ENCODE data around the gene ZDHHC9. TPM values are rescaled to one million over a fixed set of nuclear protein-coding genes. Genes with fewer than 3 reads are reported as not detected.
"Not testable (repeated sequence)": the region's sequence is repeated elsewhere in the genome, so short reads cannot be mapped to it uniquely, and the experiment has no call there.

The ZDHHC9 gene
- 2.7 TPM for total RNA-seq

DNA sequence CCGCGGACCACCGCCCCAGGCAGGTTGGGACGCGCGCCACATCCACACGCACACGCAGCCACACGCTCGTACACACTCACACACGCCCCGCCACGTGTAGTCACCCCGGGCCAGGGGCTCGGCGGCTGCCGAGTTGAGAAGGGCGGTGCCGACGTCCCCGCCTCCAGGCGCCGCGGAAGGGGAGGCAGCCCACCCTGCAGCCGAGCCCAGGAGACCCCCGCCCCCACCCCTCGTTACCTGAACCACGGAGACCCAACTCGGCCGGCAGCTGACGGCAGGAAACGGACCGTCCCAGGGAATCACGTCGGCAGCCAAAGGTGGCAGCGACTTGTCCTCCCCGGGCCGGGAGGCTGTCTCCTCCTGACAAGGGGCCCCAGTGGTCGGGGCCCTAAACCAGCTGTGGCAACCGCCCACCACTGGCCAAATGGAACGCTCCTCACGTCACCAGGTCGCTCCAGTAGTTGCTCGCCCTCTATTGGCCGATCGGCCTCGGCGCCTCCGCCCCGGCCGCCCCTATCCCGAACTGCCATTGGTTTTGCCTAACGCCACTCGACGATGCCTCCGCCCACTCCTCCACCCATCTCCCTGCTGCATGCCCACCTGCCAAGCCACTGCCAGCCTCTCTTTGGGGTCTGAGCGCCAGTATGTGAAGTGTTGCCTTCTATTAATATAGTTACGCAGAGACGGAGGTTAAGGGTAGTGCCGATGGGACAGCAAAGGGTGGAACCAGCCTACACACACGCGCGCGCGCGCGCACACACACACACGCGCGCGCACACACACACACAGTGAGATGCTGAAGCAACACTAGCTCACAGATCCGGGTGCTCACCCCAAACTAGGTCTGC is at the start of gene ZDHHC9:
ZDHHC9 (minus strand) TSS at position 428 of the 848 bp plus-strand sequence. CDS start 1,941 bp downstream, outside the sequence.
- peak within 1 kb of the TSS; percentile 57 for H3K4me3 ChIP-seq (ENCODE audit: low read length)
- no peaks in the 10 kb centered on the region for H3K9me3 ChIP-seq (ENCODE audit: low read depth, low read length)
- peaks cover 10% of the 10 kb centered on the region for H3K4me1 ChIP-seq (ENCODE audit: insufficient read depth, low read length)
- H3K27me3 ChIP-seq (ENCODE audit: insufficient read depth, low read length) = no peaks in the 10 kb centered on the region

GRCh38 chrX:129877401-129877800 is 33.7 kb upstream of the ZDHHC9 start:
- Histone ChIP-seq H3K4me1 (ENCODE audit: insufficient read depth, low read length) (no peaks in the 10 kb centered on the region), H3K9me3 (ENCODE audit: low read depth, low read length) (no peaks in the 10 kb centered on the region), H3K27me3 (ENCODE audit: insufficient read depth, low read length) (no peaks in the 10 kb centered on the region), H3K4me3 (ENCODE audit: low read length) (no peak overlapping the region)

DNA sequence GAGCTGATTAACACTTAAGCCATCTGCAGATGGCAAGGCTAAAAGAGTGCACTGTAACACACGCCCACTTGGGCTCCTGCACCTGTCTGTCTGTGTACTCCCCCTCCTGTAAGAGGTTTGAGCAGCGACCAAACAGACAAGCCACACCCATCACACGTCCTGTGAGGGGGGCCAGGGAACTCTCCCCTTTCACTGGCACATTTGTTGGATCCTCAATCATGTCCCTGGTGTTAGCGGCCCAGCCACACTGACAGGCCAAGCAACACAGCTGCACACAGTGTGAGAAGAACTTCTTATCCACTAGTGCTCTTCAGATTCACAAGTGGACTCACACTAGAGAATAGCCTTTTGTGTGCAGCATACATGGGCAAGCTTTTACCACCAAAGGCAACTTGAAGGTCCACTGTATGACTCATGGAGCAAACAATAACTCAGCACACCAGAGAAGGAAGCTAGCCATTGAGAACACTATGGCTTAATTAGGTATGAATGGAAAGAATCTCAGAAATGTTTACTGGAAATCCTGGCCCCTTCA is 33.2 kb upstream of the ZDHHC9 start:
- Histone ChIP-seq H3K9me3 (ENCODE audit: low read depth, low read length) (no peaks in the 10 kb centered on the region), H3K4me3 (ENCODE audit: low read length) (no peak overlapping the region)

GRCh38 chrX:129875669-129876068 is 32.0 kb upstream of the ZDHHC9 start:
- Histone ChIP-seq H3K9me3 (ENCODE audit: low read depth, low read length) (no peaks in the 10 kb centered on the region), H3K4me1 (ENCODE audit: insufficient read depth, low read length) (no peaks in the 10 kb centered on the region), H3K4me3 (ENCODE audit: low read length) (no peak overlapping the region), H3K27me3 (ENCODE audit: insufficient read depth, low read length) (no peaks in the 10 kb centered on the region)

More for the DNA sequence above, 33.2 kb upstream of the ZDHHC9 start:
- Histone ChIP-seq H3K27me3 (ENCODE audit: insufficient read depth, low read length) (no peaks in the 10 kb centered on the region), H3K4me1 (ENCODE audit: insufficient read depth, low read length) (no peaks in the 10 kb centered on the region)

DNA sequence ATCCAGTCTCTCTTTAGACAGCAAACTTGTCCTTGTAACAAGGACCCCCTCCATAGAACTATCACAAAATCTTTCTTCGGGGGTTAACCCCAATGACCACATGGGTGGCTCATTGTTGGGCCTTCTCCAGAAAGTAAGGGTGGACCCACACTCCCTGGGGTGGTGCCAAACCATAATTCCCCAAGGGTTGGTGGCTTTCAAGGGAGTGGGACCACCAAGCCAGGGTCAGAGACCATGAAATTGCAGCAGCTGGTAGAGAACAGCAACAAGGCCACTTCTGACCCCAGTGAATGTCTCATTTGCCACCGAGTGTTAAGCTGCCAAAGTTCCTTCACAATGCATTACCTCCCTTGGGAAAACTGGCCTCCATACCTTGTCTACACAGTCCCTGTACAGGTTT is 28.8 kb upstream of the ZDHHC9 start:
- Histone ChIP-seq H3K9me3 (ENCODE audit: low read depth, low read length) (no peaks in the 10 kb centered on the region), H3K4me1 (ENCODE audit: insufficient read depth, low read length) (no peaks in the 10 kb centered on the region), H3K4me3 (ENCODE audit: low read length) (no peak overlapping the region), H3K27me3 (ENCODE audit: insufficient read depth, low read length) (no peaks in the 10 kb centered on the region)

DNA sequence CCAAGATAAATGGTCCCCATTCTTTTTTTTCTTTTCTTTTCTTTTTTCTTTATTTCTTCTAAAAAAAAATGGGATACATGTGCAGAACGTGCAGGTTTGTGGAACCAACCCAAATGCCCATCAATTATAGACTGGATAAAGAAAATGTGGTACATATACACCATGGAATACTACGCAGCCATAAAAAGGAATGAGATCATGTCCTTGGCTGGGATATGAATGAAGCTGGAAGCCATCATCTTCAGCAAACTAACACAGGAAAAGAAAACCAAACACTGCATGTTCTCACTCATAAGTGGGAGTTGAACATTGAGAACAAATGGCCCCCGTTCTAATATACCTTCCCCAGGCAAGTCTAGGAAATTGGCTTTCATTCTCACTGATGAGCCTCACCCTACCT is 22.6 kb upstream of the ZDHHC9 start:
- H3K9me3 ChIP-seq (ENCODE audit: low read depth, low read length); H3K27me3 ChIP-seq (ENCODE audit: insufficient read depth, low read length); H3K4me1 ChIP-seq (ENCODE audit: insufficient read depth, low read length); H3K4me3 ChIP-seq (ENCODE audit: low read length): not testable (repeated sequence)

DNA sequence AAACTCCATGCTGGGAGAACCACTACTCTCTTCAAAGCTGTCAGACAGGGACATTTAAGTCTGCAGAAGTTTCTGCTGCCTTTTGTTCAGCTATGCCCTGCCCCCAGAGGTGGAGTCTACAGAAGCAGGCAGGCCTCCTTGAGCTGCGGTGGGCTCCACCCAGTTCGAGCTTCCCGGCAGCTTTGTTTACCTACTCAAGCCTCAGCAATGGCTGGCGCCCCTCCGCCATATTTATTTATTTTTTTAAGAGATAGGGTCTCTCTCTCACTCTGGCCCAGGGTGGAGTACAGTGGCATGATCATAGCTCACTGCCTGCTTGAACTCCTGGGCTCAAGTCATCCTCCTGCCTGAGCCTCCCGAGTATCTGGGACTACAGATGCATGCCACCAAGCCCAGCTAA is 15.4 kb upstream of the ZDHHC9 start:
- H3K4me3 ChIP-seq (ENCODE audit: low read length); H3K9me3 ChIP-seq (ENCODE audit: low read depth, low read length); H3K27me3 ChIP-seq (ENCODE audit: insufficient read depth, low read length); H3K4me1 ChIP-seq (ENCODE audit: insufficient read depth, low read length): not testable (repeated sequence)

- not testable (repeated sequence) for H3K4me3 ChIP-seq (ENCODE audit: low read length); H3K9me3 ChIP-seq (ENCODE audit: low read depth, low read length); H3K4me1 ChIP-seq (ENCODE audit: insufficient read depth, low read length); H3K27me3 ChIP-seq (ENCODE audit: insufficient read depth, low read length)
These were observed 8.1 kb upstream of the ZDHHC9 start for GRCh38 chrX:129851825-129852224.

- H3K9me3 ChIP-seq (ENCODE audit: low read depth, low read length) = no peaks in the 10 kb centered on the region
- H3K4me1 ChIP-seq (ENCODE audit: insufficient read depth, low read length) = peaks cover 10% of the 10 kb centered on the region
- no peak overlapping the region for H3K4me3 ChIP-seq (ENCODE audit: low read length)
- H3K27me3 ChIP-seq (ENCODE audit: insufficient read depth, low read length) = no peaks in the 10 kb centered on the region
These were observed 3.0 kb upstream of the ZDHHC9 start for GRCh38 chrX:129846716-129847115.

GRCh38 chrX:129845616-129846190 is 2.0 kb upstream of the ZDHHC9 start:
- no peaks in the 10 kb centered on the region for H3K9me3 ChIP-seq (ENCODE audit: low read depth, low read length)
- no peaks in the 10 kb centered on the region for H3K27me3 ChIP-seq (ENCODE audit: insufficient read depth, low read length)
- no peak overlapping the region for H3K4me3 ChIP-seq (ENCODE audit: low read length)
- peaks cover 10% of the 10 kb centered on the region for H3K4me1 ChIP-seq (ENCODE audit: insufficient read depth, low read length)

DNA sequence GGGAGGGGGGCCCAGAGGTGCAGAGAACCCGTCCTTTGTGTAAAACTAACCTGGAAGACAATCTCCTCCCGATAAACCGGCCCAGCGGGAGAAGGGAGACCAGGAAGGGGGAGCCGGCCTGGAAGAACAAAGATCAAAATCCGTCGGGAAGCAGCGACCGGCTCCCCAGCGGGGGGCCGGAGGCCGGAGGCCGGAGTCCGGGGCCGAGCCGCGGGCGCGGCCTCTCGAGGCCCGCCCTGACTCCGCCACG is 552 bp downstream of the ZDHHC9 start:
- Histone ChIP-seq H3K27me3 (ENCODE audit: insufficient read depth, low read length) (no peaks in the 10 kb centered on the region), H3K4me3 (ENCODE audit: low read length) (peak overlapping the region; percentile 57), H3K9me3 (ENCODE audit: low read depth, low read length) (no peaks in the 10 kb centered on the region), H3K4me1 (ENCODE audit: insufficient read depth, low read length) (peaks cover 10% of the 10 kb centered on the region)

DNA sequence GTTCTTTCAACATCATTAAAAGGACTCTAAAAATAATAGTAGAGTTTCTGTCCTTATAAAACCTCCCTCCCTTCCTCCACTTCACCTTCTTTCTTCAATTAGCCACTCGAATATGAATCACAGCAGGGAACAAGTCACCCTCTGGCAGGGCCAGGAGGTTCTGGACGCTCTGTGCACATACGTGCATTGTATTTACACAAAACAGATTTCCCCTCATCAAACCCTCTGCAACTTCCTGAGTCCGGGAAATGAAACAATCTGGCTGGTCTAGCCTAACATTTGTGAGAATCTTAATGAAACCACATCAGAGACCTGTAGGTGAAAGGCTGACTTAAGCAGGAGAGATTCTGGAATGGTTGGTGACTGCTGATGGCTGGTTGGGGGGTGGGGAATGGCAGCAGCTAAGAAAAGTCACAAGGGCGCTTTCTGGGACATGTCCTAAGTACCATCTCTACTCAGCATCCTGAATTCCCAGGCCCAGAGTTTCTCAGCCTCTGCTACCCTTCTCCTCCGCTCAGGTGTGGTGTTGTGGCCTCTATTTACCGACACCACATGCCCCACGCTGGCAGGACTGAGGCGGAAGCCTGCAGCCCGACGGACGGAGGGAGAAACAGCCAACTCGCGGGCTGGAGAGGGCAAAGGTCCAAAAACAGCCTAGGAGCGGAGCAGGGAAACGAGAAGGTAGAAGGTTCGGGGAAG is 1.0 kb downstream of the ZDHHC9 start:
- Histone ChIP-seq H3K27me3 (ENCODE audit: insufficient read depth, low read length) (no peaks in the 10 kb centered on the region), H3K9me3 (ENCODE audit: low read depth, low read length) (no peaks in the 10 kb centered on the region), H3K4me1 (ENCODE audit: insufficient read depth, low read length) (peaks cover 10% of the 10 kb centered on the region), H3K4me3 (ENCODE audit: low read length) (peak overlapping the region; percentile 57)

DNA sequence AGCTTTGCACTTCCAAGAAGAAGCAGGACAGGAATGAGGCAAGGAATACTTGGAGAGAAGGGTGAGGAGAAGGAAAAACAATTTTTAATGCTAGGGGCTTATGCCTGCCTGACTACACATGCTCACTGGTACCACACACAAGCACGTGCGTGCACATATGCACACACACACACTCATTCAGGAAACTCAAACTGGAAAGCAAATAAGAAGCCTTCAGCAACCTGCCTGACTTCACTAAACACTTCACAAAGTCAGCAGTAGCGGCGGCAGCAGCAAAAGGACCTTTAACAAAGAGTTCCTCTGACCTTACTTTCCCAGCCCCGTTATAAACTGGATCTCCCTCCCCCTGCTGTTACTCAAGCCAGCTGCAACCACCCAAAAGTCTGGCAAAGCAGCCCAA is 3.3 kb downstream of the ZDHHC9 start:
- no peak overlapping the region for H3K4me3 ChIP-seq (ENCODE audit: low read length)
- H3K9me3 ChIP-seq (ENCODE audit: low read depth, low read length) = no peaks in the 10 kb centered on the region
- H3K27me3 ChIP-seq (ENCODE audit: insufficient read depth, low read length) = no peaks in the 10 kb centered on the region
- peaks cover 10% of the 10 kb centered on the region for H3K4me1 ChIP-seq (ENCODE audit: insufficient read depth, low read length)

DNA sequence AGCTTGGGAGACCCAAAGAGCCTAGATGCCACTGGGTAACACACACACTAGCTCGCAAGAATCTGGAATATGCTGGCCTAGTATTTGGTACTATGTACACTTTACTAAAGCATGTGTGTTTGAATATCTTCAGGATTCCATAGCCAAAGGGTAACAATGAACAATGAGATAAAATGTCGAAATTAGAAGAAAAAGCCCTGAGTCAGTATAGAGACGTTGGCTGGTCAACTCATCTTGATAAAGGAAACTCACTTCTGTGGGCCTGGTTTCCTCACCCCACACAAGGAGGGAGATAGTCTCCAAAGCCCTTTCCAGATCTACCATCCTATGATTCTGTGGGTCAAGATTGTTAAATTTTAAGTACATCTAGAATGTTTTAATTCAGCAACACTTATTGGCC is 6.9 kb downstream of the ZDHHC9 start:
- Histone ChIP-seq H3K4me1 (ENCODE audit: insufficient read depth, low read length) (no peaks in the 10 kb centered on the region), H3K27me3 (ENCODE audit: insufficient read depth, low read length) (no peaks in the 10 kb centered on the region), H3K9me3 (ENCODE audit: low read depth, low read length) (no peaks in the 10 kb centered on the region), H3K4me3 (ENCODE audit: low read length) (no peak overlapping the region)

GRCh38 chrX:129833153-129833990 is 10.3 kb downstream of the ZDHHC9 start:
- Histone ChIP-seq H3K9me3 (ENCODE audit: low read depth, low read length) (no peaks in the 10 kb centered on the region), H3K4me3 (ENCODE audit: low read length) (no peak overlapping the region), H3K27me3 (ENCODE audit: insufficient read depth, low read length) (no peaks in the 10 kb centered on the region), H3K4me1 (ENCODE audit: insufficient read depth, low read length) (no peaks in the 10 kb centered on the region)
